ENCODE measurements around the gene CRYBB2.
"Not testable (repeated sequence)": the region's sequence is repeated elsewhere in the genome, so short reads cannot be mapped to it uniquely, and the experiment has no call there.

The CRYBB2 gene

DNA sequence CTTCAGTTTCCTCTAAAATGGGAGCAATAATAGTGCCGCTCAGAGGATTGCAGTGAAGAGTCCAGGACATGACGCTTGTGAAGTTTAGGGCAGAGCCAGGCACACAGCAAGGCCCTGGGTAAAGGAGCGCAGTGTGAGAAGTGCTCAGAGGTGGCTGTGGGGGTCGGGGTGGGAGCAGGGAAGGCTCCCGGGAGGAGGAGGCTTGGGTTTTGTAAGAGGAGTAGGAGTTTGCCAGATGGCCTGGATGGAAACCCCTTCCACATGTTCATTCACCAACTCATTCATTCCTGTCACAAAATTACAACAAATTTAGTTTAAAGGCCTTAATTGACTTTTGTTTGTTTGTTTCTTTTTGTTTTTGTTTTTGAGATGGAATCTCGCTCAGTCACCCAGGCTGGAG, 17.0 kb downstream of the CRYBB2 start:
- DNase-seq, result no peak

- DNase-seq, result no peak
Measured at GRCh38 chr22:25237503-25237902, 18.1 kb downstream of the CRYBB2 start.

DNA sequence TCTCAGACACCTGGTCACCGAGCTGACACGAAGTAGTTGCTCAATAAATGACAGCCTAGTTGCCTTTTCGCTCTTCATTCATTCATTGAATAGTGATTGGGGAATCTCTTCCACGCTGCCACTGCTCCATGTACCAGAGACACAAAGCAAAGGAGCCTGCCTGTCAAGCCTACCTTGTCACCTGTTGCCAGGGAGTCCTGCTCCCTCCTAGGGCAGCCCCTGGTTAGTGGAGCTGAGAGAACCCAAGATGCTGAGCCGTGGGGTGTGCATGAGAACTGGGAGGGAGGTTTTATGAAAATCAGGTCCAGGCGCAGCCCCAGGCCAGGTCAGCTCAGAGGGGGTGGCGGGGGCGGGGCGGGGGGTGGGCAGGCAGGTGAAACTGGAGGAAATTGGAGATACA, 18.6 kb downstream of the CRYBB2 start:
- DNase-seq, result not testable (repeated sequence)

DNA sequence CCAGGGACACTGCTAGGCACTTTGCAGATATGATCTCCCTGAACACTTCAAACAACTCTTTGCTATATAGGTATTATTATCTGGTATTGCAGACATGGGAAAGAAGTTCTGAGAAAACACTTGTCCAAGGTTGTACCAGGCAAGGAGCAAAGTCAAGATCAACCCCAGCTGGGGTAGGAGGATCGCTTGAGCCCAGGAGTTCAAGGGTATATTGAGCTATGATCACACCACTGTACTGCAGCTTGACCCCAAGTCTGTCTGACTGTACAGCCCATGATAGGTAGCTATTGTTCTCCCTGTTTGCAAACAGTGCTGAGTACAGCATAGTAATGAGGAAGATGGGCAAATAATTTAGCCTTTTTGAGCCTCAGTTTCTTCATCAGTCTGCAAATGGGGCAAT, 35.7 kb downstream of the CRYBB2 start:
- DNase-seq, result not testable (repeated sequence)

GRCh38 chr22:25267567-25267966, 48.1 kb downstream of the CRYBB2 start:
- not testable (repeated sequence) for DNase-seq

DNA sequence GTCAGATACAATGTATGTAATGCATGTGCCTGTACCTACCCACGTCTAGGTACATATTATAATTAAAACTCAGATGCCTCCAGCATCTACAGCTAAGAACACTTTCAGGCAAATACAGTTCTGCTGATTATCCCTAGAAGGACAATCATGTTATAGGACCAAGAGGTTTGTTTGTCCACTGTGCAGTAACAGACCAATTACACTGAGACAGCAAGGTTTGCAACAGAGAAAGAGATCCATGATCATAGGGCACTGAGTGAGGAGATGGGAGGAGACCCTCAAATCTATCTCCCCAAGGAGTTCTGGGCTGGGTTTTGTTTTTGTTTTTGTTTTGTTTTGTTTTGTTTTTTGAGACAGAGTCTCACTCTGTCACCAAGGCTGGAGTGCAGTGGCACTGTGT, 49.5 kb downstream of the CRYBB2 start:
- not testable (repeated sequence) for DNase-seq

DNA sequence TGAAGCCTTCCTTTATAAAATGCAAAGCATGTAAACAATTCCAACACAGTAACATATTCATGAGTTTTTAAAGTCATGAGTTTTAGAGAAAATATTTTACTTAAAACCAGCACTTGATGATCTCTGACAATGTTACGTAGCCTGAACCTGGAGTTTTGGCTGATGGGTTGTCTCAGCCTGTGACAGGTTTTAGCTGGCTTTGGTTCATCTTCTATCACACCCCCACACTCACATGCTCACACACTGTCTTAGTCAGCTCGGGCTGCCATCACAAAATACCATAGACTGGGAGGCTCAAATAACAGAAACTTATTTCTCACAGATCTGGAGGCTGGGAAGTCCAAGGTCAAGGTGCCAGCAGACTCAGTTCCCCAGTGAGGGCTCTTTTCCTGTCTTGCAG, 50.6 kb downstream of the CRYBB2 start:
- DNase-seq, result not testable (repeated sequence)

DNA sequence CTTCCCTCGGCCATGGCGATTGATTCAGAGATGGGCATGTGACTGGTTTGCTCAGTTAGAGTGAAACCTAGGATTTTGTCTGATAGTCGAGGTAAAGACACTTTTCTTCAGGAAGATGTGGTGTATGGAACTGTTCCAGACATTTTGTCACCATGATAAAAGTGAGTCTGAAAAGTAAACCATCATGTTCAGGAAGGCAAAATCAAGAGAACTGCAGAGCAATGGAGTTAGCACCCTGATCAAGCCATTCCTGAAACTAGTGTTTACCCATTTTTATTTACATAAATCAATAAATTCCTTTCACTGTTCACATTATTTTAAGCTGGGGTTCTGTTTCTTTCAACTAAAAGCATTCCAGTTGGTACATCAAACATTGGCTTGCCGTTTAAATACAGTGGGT, 53.8 kb downstream of the CRYBB2 start:
- DNase-seq, result not testable (repeated sequence)

- DNase-seq, result not testable (repeated sequence)
Measured at GRCh38 chr22:25273928-25274327, 54.5 kb downstream of the CRYBB2 start.

DNA sequence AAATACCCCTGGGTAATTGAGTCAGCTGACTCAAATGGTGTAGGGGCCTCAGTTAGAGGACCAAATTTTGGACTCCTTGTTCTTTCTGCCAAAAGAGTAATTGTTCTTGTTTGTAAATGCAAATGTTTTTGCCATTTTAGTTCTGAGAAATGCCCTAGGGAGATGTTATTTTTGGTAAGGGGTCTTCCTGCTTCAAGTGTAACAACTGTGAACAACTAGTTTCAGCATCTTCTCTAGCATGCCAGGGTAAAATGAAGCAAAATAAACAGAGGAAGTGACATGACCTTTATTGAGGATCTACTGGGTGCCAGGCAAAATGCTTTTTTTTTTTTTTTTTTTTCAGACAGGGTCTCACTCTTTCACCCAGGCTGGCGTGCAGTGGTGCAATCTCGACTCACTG, 60.7 kb downstream of the CRYBB2 start:
- not testable (repeated sequence) for DNase-seq

Data from T-helper 9 cell (primary cell).